D341Med (cell line): Measurements from ENCODE around the gene EPHA10.
"Not testable (repeated sequence)": the region's sequence is repeated elsewhere in the genome, so short reads cannot be mapped to it uniquely, and the experiment has no call there.

Experiments used
- DNase-seq: peaks from one replicate; pipeline ENCODE4 v3.0.0; 2012; ENCODE audit warnings: low spot score

The EPHA10 gene

DNA sequence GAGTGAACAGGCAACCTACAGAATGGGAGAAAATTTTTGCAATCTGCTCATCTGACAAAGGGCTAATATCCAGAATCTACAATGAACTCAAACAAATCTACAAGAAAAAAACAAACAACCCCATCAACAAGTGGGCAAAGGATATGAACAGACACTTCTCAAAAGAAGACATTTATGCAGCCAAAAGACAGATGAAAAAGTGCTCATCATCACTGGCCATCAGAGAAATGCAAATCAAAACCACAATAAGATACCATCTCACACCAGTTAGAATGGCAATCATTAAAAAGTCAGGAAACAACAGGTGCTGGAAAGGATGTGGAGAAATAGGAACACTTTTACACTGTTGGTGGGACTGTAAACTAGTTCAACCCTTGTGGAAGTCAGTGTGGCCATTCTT, 6.5 kb upstream of the EPHA10 start:
- not testable (repeated sequence) for DNase-seq

DNA sequence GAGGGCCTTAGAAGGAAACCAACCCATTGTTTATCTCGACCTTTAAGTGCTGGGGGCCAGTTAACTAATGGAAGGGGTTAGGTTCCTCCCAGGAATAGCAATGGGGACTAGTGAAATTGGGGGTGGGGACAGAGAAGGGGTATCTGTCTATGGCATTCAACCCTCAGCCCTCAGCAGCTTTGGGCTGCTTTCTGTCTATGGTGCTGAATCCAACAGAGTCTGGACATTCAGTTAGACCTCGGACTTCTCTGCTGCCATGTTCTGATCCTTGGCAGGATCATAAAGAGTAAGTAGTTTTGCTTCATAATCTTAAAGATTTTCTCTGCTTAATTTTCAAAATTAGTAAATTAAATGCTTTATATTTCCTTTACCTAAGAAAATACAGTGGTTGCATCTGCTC, 2.6 kb upstream of the EPHA10 start:
- no peak for DNase-seq

DNA sequence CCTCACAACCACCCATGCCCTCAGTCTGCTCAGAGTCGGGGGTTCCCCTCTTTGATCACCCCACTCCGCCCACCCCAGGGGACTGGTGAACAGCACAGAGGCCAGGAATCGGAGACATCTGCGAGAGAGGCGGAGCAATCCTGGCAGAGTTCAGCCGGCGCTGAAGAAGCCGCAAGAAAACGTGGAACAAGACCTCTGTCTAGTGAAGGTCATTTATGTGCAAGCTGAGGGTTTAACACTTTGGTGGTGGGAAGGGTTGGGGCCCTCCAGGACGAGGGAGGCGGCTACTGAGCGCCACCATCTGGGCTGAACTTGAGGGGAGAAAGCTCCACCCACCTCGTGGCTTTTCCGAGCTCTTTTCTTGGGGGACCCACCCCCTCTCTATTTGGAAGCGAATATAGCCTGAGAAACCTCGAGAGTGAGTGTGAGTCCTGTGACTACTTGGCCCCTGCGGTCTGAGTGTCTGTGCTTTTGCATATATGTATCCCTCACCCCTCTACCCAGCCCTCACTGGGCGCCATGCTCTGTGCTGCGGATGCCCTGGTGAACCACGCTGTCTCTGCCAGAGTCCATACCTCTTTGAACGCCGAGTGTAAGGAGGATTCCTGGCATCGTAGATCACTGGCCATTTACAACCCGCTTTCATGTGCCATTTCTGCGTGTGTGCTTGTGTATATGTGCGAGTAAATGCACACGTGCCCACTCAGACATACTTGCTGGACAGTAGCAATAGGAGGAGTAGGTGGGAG, 1.2 kb upstream of the EPHA10 start:
- DNase-seq: peak; percentile 59

DNA sequence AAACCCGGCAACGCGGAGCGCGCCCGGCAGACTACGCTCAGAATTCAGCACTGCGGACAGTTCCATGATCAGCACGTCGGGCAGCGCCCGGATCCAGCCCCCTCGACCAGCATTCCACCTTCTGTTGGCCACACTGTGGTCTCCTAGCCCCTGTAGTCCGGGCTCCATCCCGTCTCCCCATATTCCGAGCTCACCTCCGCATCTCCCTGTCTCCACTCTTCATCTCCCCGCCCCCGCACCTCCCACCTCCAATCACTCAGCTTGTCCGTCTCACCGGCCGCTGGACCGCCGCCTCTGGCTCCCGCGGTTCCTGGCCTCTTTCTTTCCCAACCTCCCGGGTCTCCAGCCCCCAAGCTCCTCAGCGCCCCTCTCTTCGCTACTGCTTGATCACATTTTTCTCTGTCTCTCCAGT, 500 bp downstream of the EPHA10 start:
- DNase-seq: peak; percentile 53

DNA sequence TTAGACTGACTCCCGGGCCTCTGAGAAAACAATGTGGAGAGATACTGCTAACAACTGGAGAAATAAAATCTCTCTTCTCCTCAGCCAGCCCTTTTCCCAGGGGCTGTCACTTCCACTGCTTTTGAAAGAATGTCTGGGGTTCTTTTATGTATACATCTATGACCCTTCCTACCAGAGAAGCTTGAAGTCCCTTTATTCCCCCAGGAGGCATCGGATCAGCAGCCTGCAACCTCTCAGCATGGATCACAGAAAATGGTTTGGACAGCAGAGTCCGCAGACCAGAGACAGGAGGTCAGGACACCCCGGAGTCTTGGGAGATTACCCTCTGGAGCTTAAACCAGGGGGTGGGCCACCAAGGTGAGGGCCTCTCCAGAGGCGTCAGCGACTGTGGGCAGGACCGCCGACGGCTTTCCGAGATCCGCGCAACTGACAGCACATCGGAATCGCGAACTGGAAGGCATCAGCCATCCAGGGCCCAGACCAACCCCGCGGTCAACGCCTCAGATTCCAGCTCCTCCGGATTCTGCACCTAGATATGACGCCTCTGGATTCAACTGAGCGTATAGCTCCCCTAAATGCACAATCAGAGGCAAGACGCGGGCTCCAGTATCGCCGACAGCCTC, 1.0 kb downstream of the EPHA10 start:
- DNase-seq: no peak

DNA sequence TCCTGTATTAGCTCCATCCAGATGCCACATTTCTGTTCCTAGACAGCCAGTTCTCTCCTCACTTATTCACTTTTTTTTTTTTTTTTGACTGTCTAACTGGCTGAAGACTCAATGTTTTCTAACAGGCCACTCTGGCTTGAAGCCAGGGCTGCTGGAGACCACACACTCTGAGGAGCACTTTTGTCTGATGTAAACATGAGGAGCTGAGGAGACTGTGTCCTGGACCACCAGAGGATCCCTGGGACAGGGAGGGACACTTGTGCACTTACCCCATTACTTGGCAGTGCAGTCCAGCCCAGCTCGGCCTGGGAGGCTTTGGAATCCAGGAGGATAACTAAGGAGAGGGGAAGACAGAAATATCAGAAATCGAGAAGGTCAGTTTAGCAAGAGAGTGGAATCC, 2.4 kb downstream of the EPHA10 start:
- no peak for DNase-seq

DNA sequence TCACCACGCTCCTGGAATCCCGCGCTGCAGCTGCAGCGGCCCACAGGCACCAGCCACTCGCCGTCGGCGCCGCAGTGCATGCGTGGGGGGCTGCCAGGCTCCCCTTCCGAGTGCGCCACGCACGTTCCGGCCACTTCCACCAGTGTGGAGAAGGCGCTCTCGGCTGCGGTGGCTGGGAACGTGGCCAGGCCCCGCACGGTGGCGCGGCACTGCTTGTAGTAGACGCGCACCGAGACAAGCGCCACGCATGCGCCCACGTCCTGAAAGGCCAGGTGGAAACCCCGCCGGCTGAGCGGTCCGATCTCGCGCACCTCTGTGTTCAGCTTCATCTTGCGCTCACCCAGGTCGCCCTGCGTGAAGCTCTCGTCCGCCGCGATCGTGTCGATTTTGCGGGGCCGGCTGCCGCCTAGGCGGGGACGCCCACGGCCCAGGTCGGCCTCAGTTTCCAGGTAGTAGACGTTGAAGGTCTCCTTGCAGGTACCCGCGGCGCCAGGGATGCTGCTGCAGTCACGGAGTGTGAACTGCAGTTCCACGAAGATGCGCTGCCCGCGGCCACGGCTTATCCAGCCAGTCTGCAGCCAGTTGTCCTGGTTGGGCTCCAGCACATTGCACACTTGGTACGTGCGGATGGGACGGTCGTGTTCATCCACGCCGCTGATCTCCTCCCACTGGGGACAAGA, 3.4 kb downstream of the EPHA10 start:
- DNase-seq: peak; percentile 47

DNA sequence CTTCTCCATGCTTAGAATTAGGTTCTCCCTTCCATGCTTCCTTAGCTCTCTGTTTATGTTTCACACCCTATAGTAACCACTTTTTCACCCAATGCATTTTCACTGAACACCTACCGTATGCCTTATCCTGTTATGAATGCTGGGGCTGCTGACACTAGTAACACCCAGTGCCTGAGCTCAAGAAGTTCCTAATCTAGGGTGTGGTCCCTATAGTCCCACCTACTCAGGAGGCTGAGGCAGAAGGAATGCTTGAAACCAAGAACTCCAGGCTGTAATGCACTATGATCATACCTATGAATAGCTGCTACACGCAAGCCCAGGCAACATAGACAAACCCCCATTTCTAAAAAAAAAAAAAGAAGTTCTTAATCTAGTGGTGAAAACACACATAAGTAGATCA, 5.5 kb downstream of the EPHA10 start:
- no peak for DNase-seq

DNA sequence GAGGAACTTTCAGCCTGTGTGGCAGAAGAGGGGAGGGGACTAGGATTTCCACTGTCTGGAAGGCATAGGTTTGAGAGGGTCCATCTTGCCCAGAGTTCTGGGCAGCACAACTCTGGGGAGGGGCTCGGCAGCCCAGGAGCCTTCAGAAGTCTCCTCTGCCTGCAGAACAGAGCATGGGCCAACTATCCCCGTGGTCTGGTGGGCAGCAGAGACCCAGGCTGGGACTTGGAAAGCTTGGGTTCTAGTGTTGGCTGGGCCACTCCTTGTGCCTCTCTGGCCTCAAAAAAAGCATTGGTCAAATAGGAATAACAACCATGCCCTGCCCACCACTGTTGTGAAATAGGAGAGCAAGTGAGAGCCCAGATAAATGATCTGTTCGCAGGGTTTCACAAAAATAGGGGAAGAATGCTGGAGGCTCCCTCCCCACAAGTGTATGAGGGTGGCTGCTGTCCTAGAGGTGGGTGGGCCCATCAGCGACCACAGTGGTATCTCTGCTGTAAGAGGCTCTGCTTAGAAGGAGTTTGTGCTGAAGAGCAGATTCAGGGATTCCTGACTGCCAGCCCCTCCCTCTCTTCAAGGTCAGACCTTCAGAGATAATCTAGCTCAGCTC, 8.9 kb downstream of the EPHA10 start:
- DNase-seq: no peak

DNA sequence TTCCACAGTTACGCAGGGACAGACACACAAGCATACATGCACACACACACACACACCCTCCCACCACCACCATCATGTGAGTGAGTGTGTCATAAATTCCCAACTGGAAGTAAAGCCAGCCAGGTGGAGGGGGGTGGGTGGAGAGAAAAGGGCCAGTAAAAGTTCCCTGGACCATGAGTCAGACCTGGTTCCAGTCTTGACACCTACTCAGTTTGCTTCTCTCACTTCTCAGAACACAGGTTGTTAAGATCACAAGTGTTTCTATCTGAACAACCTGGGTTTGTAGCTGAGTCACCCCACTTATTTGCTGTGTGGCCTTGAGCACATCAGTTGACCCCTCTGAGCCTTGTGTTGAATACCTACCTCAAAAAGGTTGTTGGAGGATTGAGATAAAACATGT, 9.6 kb downstream of the EPHA10 start:
- no peak for DNase-seq

DNA sequence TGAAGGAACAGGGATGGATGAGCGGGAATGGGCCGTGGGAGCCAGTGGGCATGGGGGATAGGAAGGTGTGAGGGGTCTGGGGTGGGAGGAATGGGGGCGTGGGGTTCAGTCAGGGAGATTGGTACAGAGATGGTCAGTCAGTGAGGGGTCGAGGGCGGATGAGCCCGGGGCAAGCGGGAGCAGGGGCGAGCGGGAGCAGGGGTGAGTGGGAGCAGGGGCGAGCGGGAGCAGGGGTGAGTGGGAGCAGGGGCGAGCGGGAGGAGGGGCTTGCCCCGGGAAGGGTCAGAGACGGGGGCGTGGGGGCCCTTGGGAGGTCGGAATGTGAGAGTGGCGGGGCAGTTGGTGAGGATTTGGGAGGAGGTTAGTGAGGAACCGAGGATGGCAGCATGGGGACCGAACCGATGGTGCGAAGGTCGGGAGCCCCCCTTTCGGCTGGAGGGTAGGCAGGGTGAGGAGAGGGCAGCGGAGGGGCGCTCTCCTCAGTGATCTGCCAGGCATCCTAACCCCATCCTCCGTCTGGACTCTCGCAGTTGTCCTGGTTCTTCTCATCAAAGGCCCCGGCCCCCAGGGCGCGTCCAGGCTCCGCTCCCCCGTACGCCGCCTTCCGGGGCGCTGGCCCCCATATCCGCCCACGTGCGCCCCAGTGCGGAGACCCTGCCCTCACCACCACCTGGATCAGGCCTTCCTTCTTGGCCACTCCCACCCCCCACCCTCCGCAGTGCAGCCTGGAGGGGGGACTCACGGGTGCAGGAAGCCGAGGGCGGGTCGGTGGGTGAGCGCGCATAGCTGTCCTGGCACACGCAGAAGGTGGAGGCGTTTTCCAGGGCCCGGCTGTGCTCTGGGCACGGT, 11.2 kb downstream of the EPHA10 start:
- DNase-seq: no peak

DNA sequence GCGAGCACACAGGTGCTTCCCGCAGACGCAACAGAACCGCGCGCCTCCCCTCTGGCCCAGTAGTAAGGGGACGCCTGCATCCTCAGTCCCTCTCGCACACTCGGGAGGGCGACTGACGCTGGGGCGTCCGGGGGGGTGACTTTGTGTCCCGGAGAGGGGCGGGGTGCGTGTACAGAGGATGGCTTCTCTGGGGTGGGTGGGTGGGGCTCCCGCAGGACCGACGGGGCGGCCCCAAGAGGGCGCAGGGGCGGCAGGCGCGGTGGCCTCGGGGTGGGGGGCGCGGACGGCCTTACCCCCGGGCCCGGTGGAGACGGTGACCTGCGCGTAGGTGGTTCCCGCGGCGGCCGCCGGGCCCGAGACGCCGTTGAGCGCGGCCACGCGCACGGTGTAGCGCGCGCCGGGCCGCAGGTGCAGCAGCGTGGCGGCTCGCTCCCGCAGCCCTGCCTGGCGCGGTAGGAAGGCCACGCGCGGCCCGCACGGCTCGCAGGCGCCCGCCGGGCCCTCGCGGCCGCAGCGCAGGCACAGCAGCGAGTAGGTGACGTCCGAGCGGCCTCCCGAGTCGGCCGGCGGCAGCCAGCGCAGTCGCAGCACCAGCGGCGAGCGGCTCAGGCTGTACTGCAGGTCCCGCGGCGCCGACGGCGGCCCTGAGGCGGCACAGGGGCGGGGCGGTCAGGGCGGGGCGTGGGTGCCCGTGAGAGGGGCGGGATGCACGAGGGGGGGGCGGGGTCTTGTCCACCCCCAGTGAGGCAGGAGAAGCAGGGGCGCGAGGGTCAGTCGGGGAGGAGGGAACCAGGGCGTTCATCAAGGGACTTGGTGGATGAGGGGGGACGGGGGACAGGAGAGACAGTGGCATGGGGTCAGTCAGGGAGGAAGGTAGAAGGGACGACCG, 12.1 kb downstream of the EPHA10 start:
- peak; percentile 84 for DNase-seq

DNA sequence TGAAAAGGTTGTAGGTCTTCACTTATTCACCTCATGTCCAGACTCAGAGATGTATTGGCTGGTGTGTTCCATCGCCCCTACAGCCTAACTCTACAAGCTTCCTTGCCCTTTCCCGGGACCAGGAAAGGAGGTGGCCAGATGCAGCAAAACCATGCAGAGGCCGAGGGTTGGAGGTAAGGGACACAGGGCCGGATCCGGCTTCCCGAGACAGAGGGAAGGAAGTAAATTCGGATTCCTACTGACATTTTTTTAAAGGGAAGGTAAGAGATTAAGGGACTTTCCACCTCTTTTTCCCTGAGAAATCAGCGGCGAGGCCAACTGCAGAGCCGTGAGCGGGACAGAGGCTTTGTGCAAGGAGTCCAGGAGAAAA, 12.7 kb downstream of the EPHA10 start:
- DNase-seq: no peak

DNA sequence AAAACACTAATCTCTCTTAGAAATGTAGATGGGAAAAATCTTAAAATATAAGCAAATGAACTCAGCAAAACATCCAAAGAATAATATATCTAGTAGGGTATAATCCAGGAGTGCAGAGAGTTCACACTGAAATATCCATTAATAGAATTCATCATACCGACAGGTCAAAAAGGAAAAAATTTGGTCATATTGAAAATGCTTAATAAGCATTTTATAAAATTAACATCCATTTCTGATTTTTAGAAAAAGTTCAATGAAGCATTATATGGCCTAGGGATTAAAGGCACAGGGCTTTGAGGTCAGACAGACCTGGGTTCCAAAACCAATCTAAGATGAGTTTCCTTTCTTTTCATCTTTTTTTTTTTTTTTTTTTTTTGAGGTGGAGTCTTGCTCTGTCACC, 16.4 kb downstream of the EPHA10 start:
- no peak for DNase-seq

DNA sequence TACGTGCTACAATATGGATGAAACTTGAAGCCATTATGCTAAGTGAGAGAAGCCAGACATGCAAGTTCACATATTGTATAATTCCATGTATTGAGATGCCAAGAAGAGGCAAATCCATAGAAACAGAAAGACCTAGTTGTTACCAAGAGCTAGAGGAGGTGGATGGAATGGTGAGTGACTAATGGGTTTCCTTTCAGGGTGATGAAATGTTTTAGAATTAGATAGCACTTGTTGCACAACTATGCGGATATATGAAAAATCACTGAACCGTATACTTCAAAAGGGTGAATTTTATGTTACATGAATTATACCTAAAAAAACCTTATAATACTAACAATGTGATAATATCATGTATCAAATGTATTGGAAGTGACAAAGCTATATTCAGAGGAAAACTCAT, 18.1 kb downstream of the EPHA10 start:
- no peak for DNase-seq

DNA sequence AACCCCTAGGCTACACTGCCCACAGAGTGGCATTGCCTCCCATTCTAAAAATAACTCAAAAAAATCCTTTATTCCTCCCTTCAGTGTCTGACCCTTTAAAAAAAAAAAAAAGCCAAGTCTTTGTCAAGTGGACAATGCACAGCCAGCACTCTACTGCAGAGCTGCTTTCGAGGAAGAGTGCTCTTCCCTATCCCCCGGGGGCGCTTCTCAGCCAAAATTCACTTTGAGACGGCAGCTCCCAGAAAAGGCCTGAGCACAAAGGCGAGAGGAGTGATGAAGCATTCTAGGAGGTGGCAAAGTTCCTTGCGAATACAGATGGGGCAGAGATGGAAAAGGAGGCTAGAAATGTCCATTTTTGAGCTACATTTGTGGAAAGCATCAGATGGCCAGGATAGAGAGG, 23.3 kb downstream of the EPHA10 start:
- peak; percentile 4 for DNase-seq

DNA sequence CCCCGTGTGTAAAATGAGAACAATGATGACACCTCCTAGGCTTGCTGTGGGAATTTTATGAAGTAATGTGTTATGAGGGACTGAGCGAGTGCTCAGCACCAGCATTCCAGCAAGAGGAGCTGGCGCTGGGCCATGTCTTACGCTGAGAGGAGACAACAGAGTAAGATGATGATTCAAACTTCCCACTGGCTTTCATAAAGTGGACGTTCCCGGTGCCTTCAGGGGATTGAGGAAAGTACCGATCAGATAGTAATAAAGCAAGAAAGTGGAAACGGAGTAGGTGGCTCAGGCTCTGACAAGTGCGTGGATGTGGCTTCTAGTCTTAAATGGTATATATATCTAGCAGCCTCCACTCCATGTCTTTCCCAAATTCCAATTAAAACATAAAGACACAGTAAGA, 23.8 kb downstream of the EPHA10 start:
- DNase-seq: peak; percentile 3

DNA sequence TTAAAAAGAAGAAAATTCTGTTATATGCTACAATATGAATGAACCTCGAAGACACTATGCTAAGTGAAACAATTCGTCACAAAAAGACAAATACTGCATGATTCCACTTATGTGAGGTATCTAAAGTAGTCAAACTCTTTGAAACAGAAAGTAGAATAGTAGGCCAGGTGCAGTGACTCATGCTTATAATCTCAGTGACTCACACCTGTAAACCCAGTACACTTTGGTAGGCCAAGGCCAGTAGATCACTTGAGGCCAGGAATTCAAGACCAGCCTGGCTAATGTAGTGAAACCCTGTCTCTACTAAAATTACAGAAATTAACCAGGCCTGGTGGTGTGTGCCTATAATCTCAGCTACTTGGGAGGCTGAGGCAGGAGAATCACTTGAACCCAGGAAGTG, 25.7 kb downstream of the EPHA10 start:
- no peak for DNase-seq

DNA sequence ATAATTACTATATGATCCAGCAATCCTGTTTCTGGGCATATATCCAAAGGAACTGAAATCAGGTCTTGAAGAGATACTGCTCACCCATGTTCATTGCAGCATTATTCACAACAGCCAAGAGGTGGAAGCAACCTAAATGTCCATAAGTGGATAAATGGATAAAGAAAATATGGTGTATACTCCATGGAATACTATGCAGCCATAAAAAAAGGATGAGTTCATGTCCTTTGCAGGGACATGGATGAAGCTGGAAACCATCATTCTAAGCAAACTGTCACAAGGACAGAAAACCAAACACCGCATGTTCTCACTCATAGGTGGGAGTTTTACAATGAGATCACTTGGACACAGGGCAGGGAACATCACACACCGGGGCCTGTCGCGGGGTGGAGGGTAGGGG, 26.3 kb downstream of the EPHA10 start:
- not testable (repeated sequence) for DNase-seq

DNA sequence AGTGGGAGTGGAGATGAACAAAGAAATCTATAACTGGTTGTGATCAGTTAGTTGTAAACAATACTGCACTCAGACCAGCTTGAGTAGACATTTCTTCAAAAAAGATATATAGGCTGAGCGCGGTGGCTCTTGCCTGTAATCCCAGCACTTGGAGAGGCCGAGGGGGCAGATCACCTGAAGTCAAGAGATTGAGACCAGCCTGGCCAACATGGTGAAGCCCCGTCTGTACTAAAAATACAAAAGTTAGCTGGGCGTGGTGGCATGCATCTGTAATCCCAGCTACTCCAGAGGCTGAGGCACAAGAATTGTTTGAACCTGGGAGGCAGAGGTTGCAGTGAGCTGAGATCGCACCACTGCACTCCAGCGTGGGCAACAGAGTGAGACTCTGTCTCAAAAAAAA, 26.9 kb downstream of the EPHA10 start:
- not testable (repeated sequence) for DNase-seq
